Stimulated activated CD4-positive, alpha-beta T cell treated with anti-CD3 and anti-CD28 coated beads, Interleukin-12 subunit alpha, Interleukin-12 subunit beta, amount 100 ng/mL, for 48 hours (primary cell): Measurements from ENCODE around the gene HCRTR2.
"Not testable (repeated sequence)": the region's sequence is repeated elsewhere in the genome, so short reads cannot be mapped to it uniquely, and the experiment has no call there.

ENCODE experiments used
- DNase-seq, 3 donors: peaks; one replicate each; pipeline ENCODE4 v3.0.0-alpha.2; 2020; ENCODE audit warnings: low read depth in 2 of 3, low spot score in 1 of 3

Gene HCRTR2

GRCh38 chr6:55212156-55212555 lies 37.8 kb downstream of the HCRTR2 start:
- DNase-seq = no peak

- no peak for DNase-seq
These were observed 46.6 kb downstream of the HCRTR2 start for GRCh38 chr6:55220961-55221360.

DNA sequence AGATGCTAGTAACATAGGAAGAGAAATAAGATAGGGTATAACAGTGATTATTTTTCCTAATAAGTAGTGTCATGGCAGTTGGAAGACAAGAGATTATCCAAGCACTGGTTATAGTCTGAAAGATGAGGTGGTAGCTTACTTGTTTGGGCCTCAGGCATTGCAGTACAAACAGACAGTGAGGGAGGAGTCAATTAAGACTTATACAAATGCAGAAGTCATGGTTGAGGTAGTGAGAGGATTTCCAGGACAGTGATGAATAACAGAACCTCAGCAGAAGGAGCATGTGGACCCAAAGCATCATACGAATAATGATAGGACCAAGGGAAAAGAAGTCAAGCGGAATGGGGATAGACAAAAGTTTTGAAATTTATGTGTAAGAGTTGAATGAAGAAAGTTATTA lies 53.5 kb downstream of the HCRTR2 start:
- DNase-seq = no peak

DNA sequence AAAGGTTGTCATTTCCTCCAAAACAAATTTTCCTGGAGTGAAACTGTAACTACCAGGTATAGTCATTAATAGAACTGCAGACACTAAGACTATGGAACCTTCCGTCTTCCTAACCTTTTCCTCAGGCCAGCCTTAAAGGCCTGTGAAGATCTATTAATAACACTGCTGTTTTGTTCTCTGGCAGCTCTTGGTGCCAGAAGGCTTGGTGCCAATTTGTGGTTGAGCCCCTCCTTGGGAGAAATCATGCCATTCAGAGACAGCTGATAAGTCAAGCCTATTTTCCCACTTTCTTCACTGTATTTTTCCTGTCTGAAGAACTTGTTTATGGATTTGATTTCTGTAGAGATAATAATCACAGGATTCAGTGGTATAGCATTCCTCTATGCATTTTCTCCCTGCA lies 64.8 kb downstream of the HCRTR2 start:
- no peak for DNase-seq

DNA sequence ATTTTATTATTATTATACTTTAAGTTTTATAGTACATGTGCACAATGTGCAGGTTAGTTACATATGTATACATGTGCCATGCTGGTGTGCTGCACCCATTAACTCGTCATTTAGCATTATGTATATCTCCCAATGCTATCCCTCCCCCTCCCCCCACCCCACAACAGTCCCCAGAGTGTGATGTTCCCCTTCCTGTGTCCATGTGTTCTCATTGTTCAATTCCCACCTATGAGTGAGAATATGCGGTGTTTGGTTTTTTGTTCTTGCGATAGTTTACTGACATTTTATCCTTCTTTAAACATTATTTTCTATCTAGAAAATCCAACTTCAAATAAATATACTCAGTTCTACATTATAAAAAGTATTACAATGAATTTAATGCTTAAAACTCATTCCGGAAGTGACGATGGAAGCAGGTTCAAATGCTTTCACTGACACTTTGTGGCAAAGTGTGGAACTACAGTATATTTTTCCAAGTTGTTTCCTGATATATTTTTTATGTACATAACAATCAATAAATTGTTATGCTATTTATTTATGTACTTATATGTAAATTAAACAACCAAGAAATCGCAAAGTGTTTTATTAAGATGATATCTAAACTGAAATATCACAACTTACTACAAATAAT lies 66.8 kb downstream of the HCRTR2 start:
- DNase-seq = not testable (repeated sequence)

- DNase-seq = no peak
These were observed 76.1 kb downstream of the HCRTR2 start for GRCh38 chr6:55250400-55250799.

DNA sequence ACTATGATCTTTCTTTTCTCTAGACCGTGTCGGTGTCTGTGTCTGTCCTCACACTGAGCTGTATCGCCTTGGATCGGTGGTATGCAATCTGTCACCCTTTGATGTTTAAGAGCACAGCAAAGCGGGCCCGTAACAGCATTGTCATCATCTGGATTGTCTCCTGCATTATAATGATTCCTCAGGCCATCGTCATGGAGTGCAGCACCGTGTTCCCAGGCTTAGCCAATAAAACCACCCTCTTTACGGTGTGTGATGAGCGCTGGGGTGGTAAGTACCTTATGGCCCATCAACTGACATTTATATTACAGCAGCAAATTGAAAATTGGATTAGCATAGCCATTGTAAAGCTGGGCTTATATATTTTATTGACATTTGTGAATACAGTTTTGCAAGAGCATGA lies 80.8 kb downstream of the HCRTR2 start:
- DNase-seq = no peak

- no peak for DNase-seq
These were observed 85.9 kb downstream of the HCRTR2 start for GRCh38 chr6:55260181-55260580.

DNA sequence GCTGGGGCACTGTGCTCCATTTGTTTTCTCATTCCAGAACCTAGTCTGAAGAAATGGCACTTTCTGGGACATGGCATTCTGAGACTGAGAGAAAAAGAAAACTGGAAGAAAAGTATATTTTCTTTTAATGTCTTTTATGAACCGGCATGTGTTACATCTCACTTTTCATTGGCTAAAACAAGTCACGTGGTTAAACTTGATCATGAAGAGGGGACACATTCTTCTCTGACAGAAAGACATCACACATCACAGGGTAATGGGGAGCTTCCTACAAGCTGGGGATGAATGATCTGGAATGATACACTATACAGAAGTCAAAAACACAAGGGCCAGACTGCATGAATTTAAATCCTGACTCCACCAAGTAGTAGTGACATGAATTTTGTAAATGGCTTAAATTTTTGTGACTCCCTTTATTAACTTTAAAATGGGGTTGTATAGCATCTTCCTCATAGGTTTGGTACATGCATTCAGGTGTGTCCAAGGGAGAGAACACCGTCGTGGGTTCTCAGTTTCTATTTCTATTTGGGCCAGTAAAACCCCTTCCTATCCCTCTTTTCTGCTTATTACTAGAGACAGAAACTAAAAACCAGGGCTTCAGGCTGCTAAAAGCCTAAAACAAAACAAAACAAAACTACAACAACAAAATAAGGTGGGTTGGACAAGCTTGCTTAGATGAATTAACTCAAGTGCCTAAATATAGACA lies 91.2 kb downstream of the HCRTR2 start:
- no peak for DNase-seq

- DNase-seq = no peak
These were observed 92.6 kb downstream of the HCRTR2 start for GRCh38 chr6:55266896-55267295.

DNA sequence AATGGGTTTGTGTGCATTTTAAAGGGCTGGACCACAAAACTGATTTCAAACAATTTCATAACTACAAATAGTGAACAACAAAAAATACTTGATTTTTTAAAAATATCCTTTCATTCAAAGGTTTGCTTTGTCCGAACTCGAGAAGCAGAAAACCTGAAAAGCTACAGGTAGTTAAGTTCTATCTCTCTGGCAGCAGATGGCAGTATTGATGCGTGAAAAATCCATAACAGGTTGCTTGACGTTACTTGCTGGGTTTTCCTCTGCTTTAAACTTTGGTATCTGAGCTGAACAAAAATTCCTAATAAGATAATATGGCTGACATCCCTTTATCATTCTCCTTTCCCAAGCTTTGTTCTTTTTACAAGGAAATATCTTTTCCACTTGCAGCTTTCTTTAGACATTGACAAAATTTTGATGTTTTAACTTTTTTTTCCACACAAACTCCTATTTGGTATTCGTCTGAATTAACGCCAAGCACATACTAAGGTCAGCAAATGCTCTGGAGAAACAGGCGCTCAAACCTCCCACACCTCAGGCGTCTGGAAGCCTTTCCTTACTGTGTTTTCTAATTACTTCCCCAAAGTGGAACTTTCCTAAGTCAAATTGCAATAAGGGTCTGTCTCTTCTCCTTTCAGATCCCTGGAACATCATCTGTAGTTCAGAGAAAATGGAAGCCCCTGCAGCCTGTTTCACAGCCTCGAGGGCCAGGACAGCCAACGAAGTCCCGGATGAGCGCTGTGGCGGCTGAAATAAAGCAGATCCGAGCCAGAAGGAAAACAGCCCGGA lies 102.6 kb downstream of the HCRTR2 start:
- no peak for DNase-seq

DNA sequence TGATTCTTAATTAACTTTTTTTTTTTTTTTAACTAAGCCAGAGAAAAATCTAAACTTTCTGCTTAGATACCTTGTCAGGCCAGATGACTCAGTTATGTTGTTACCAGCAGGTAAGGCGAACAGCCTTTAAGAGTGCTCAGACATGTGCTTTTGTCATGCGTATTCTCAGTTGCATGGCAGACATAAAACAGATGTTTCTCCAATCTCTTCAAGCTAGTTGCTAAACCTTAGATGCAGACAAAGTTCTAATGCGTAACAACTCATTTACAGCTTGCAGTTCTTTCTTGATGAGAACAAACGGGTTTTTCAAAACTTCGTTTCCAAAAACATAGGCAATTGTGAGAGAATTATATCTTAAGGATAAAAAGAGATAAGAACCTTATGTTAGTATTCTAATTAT lies 103.3 kb downstream of the HCRTR2 start:
- DNase-seq = no peak

- DNase-seq = no peak
These were observed 106.9 kb downstream of the HCRTR2 start for GRCh38 chr6:55281215-55281614.

DNA sequence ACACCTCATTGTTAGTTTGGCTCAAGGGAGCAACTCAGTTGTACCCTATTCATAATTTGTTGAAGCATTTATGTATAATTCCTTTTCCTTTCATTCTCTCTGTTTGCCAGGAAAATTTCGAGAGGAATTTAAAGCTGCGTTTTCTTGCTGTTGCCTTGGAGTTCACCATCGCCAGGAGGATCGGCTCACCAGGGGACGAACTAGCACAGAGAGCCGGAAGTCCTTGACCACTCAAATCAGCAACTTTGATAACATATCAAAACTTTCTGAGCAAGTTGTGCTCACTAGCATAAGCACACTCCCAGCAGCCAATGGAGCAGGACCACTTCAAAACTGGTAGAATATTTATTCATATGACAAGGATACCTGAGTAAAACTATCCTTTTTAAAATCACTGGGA lies 107.8 kb downstream of the HCRTR2 start:
- no peak for DNase-seq

- DNase-seq = no peak
These were observed 112.5 kb downstream of the HCRTR2 start for GRCh38 chr6:55286824-55287223.

GRCh38 chr6:55290736-55291135 lies 116.4 kb downstream of the HCRTR2 start:
- no peak for DNase-seq

GRCh38 chr6:55293116-55293515 lies 118.8 kb downstream of the HCRTR2 start:
- DNase-seq = no peak

DNA sequence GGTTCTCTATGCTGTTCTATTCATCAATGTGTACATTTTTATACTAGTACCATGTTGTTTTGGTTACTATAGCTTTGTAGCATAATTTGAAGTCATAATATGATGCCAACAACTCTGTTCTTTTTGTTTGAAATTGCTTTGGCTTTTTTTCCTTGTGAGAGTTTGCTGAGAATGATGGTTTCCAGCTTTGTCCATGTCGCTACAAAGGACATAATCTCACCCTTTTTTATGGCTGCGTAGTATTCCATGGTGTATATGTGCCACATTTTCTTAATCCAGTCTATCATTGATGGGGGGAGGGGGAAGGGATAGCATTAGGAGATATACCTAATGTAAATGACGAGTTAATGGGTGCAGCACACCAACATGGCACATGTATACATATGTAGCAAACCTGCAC lies 122.9 kb downstream of the HCRTR2 start:
- DNase-seq = not testable (repeated sequence)

- no peak for DNase-seq
These were observed 125.1 kb downstream of the HCRTR2 start for GRCh38 chr6:55299286-55299985.

DNA sequence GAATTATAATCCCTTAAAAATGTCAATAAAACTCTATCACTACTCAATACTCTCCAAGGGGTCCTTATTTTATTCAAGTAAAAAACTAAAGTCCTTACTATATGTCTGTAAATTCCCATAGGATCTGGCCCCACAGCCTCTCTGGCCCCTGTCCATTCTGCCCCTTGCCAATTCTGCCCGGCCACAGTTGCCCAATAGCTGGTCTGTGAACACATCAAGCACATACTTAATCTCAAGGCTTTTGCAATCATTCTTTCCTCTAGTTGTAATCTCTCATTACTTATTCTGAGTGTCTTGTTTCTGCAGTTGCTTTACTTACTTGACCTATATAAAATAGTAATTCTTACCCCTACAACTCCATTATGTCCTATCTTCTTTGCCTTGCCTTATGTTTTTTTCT lies 130.4 kb downstream of the HCRTR2 start:
- DNase-seq = no peak

- no peak for DNase-seq
These were observed 145.8 kb downstream of the HCRTR2 start for GRCh38 chr6:55319961-55320695.
